CD14-positive monocyte (primary cell): Measurements from ENCODE around the gene TMEFF2. TPM values are rescaled to one million over a fixed set of nuclear protein-coding genes. Genes with fewer than 3 reads are reported as not detected.

Experiments used
- DNase-seq, 3 donors: peaks; one replicate each; pipeline ENCODE4 v3.0.0-alpha.2; 2011 to 2022
- H2AFZ ChIP-seq: 2 replicates; pipeline ENCODE4 v1.6.0; 2012; ENCODE audit warnings: mild to moderate bottlenecking, low read depth, low read length, inconsistent platforms; ENCODE audit not compliant: insufficient read depth, poor library complexity, severe bottlenecking
- H3K27ac ChIP-seq, 2 donors: 1 replicate in 1 of 2; 2 replicates in 1 of 2; pipeline ENCODE4 v1.5.1; 2012 to 2013; ENCODE audit warnings: low read length in 2 of 2, control low read depth in 1 of 2, inconsistent platforms in 1 of 2, low read depth in 1 of 2, mild to moderate bottlenecking in 1 of 2
- H3K27me3 ChIP-seq, 2 donors: one replicate each; pipeline versions ENCODE4 v1.6.0 to v1.6.1; 2011 to 2013; ENCODE audit warnings: low read length in 2 of 2; ENCODE audit not compliant: control insufficient read depth in 2 of 2, insufficient read depth in 2 of 2
- H3K36me3 ChIP-seq, 2 donors: replicated peaks in 1 of 2; 1 replicate in 1 of 2; 2 replicates in 1 of 2; pipeline versions ENCODE4 v1.5.1 to v1.6.1; 2012 to 2013; ENCODE audit warnings: low read length in 2 of 2, control low read depth in 1 of 2, inconsistent platforms in 1 of 2, mild to moderate bottlenecking in 1 of 2; ENCODE audit not compliant: insufficient read depth in 2 of 2, control insufficient read depth in 1 of 2
- H3K4me1 ChIP-seq, 2 donors: 1 replicate in 1 of 2; 2 replicates in 1 of 2; pipeline versions ENCODE4 v1.5.1 to v1.6.1; 2012 to 2013; ENCODE audit warnings: low read length in 2 of 2, control low read depth in 1 of 2, inconsistent platforms in 1 of 2, mild to moderate bottlenecking in 1 of 2, moderate library complexity in 1 of 2; ENCODE audit not compliant: insufficient read depth in 2 of 2, control insufficient read depth in 1 of 2
- H3K4me2 ChIP-seq: replicated peaks from 2 replicates; pipeline ENCODE3; 2012; ENCODE audit warnings: low read length, moderate library complexity, mild to moderate bottlenecking; ENCODE audit not compliant: poor library complexity, severe bottlenecking; ENCODE audit errors: extremely low read depth
- H3K4me3 ChIP-seq, 3 experiments: fragments of 200-600 bp in 1 of 3; sonication (generic) in 1 of 3; replicated peaks in 1 of 3; 1 replicate in 2 of 3; 2 replicates in 1 of 3; pipeline ENCODE4 v1.5.1; 2011 to 2013; ENCODE audit warnings: low read length in 3 of 3, mild to moderate bottlenecking in 3 of 3, control low read depth in 2 of 3, low read depth in 2 of 3, inconsistent platforms in 1 of 3, moderate library complexity in 1 of 3
- H3K79me2 ChIP-seq: 2 replicates; pipeline ENCODE4 v1.6.0; 2012; ENCODE audit warnings: mild to moderate bottlenecking, control low read depth, inconsistent platforms, low read length, moderate library complexity; ENCODE audit not compliant: insufficient read depth
- H3K9ac ChIP-seq: 2 replicates; pipeline ENCODE4 v1.6.0; 2017; ENCODE audit warnings: low read length, mild to moderate bottlenecking; ENCODE audit not compliant: insufficient read depth, poor library complexity, severe bottlenecking
- H3K9me3 ChIP-seq, 2 donors: replicated peaks in 1 of 2; 1 replicate in 1 of 2; 2 replicates in 1 of 2; pipeline versions ENCODE4 v1.5.1 to v1.6.1; 2012 to 2013; ENCODE audit warnings: low read length in 2 of 2, control low read depth in 1 of 2; ENCODE audit not compliant: control insufficient read depth in 1 of 2, insufficient read depth in 1 of 2
- H4K20me1 ChIP-seq: 2 replicates; pipeline ENCODE4 v1.6.0; 2012; ENCODE audit warnings: mild to moderate bottlenecking, low read length, control low read depth, moderate library complexity; ENCODE audit not compliant: insufficient read depth
- H3K27ac Mint-ChIP-seq, 7 donors: one replicate each; pipeline ENCODE4 v1.8.0; 2020; ENCODE audit warnings: mild to moderate bottlenecking in 7 of 7, mixed read lengths in 7 of 7, moderate library complexity in 6 of 7, inconsistent platforms in 2 of 7
- H3K27me3 Mint-ChIP-seq, 3 donors: one replicate each; pipeline ENCODE4 v1.8.0; 2021 to 2022; ENCODE audit warnings: low read depth in 3 of 3, mild to moderate bottlenecking in 3 of 3, mixed read lengths in 3 of 3, moderate library complexity in 3 of 3, inconsistent platforms in 1 of 3
- H3K36me3 Mint-ChIP-seq, 2 donors: one replicate each; pipeline ENCODE4 v1.8.0; 2020; ENCODE audit warnings: mixed read lengths in 2 of 2, inconsistent platforms in 1 of 2, mild to moderate bottlenecking in 1 of 2
- H3K4me1 Mint-ChIP-seq: one replicate; pipeline ENCODE4 v1.8.0; 2020; ENCODE audit warnings: mild to moderate bottlenecking, mixed read lengths
- H3K4me3 Mint-ChIP-seq, 2 donors: one replicate each; pipeline ENCODE4 v1.8.0; 2020; ENCODE audit warnings: mild to moderate bottlenecking in 2 of 2, mixed read lengths in 2 of 2, moderate library complexity in 1 of 2
- H3K9me3 Mint-ChIP-seq, 7 donors: one replicate each; pipeline ENCODE4 v1.8.0; 2020 to 2022; ENCODE audit warnings: mixed read lengths in 7 of 7, mild to moderate bottlenecking in 6 of 7, moderate library complexity in 6 of 7, inconsistent platforms in 2 of 7
- WGBS: methylation state at CpG from one replicate; pipeline ENCODE4 v1.1.5; 2013; ENCODE audit warnings: missing lambda C conversion rate; ENCODE audit not compliant: insufficient coverage; 5-methylcytosine and 5-hydroxymethylcytosine counted together
- intact Hi-C, 2 donors: fragments of 100-400 bp; cut with micrococcal nuclease; formaldehyde crosslinking; loops; one replicate each; pipeline versions ENCODE4 v1.15.0 to v1.15.1; 2023
- polyA plus RNA-seq, 3 donors: library from polyadenylated mRNA; depleted of rRNA in 1 of 3; unstranded in 2 of 3; stranded (reverse) in 1 of 3; fragments of 300-500 nt in 2 of 3; fragments of >200 nt in 1 of 3; fragmentation: Illumina TruSeq in 2 of 3; gene quantifications; 1 replicate in 2 of 3; 2 replicates in 1 of 3; pipeline ENCODE4 v1.2.3, GENCODE V29; 2012 to 2021
- TF ChIP-seq, protein P1 (sequence below): fragments of 200-600 bp; IDR thresholded peaks from one replicate; pipeline ENCODE4 v1.8.0; 2022; ENCODE audit warnings: antibody characterized with exemption, mild to moderate bottlenecking

TMEFF2 gene
- polyA plus RNA-seq, 3 donors = not detected

DNA sequence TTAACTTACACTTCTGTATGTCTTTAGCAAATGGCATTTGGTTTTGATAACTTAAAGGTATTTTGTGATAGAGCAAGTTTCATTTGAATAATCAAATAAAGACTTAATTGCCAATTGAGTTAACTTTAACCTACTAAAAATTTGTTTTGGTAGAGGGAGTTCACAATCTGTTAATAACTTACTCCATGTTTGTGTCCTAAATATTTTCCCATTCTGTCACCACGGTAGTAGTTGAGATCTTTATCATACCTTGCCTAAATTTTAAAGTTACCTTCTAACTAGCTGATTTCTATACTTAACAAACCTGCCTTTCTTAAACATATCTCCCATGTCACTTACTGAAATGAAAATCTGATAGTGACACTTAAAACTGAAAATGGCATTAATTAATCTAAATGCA lies 127.1 kb downstream of the TMEFF2 start:
- no peak overlapping the region for H3K4me3 Mint-ChIP-seq
- H3K27ac Mint-ChIP-seq = no peak overlapping the region
- Histone ChIP-seq H2AFZ (no peak overlapping the region), H3K9me3 (no peaks in the 10 kb centered on the region), H3K9ac (no peak overlapping the region), H3K27ac (no peak overlapping the region), H4K20me1 (no peaks in the 10 kb centered on the region), H3K4me2 (no peak overlapping the region), H3K27me3 (no peaks in the 10 kb centered on the region), H3K36me3 (no peaks in the 10 kb centered on the region), H3K4me3 (no peak overlapping the region), H3K4me1 (no peaks in the 10 kb centered on the region), H3K79me2 (no peaks in the 10 kb centered on the region)
- no CpG with 5 or more reads among the region's 1 CpG for WGBS
- peaks cover 0 to 2% (median 0%) of the 10 kb centered on the region in 7 donors for H3K9me3 Mint-ChIP-seq
- DNase-seq = no peak
- H3K27me3 Mint-ChIP-seq = no peaks in the 10 kb centered on the region
- no peaks in the 10 kb centered on the region for H3K36me3 Mint-ChIP-seq
- no peaks in the 10 kb centered on the region for H3K4me1 Mint-ChIP-seq
- intact Hi-C loops = no loop called here
- TF ChIP-seq, protein P1, sequence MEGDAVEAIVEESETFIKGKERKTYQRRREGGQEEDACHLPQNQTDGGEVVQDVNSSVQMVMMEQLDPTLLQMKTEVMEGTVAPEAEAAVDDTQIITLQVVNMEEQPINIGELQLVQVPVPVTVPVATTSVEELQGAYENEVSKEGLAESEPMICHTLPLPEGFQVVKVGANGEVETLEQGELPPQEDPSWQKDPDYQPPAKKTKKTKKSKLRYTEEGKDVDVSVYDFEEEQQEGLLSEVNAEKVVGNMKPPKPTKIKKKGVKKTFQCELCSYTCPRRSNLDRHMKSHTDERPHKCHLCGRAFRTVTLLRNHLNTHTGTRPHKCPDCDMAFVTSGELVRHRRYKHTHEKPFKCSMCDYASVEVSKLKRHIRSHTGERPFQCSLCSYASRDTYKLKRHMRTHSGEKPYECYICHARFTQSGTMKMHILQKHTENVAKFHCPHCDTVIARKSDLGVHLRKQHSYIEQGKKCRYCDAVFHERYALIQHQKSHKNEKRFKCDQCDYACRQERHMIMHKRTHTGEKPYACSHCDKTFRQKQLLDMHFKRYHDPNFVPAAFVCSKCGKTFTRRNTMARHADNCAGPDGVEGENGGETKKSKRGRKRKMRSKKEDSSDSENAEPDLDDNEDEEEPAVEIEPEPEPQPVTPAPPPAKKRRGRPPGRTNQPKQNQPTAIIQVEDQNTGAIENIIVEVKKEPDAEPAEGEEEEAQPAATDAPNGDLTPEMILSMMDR = no peak

DNA sequence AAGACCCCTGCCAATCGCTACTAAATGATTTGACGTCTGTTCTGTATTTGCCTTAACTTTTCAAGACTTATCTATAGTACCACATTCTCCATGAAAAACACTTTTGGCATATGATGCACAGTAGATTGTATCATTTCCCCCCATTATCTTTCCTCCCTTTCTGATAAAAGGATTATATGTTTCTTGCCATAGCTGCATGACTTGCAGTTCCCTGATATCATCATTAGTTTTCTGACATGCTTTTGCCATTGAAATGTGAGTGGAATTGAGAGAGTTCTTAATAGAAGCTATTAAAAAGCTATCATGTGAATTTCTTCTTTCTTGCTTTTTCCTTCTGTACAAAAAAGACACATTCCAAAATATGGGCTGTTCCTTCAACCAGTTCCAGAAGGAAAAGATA lies 130.3 kb downstream of the TMEFF2 start:
- TF ChIP-seq, protein P1 = no peak

More for the DNA sequence above, 130.3 kb downstream of the TMEFF2 start:
- no peak overlapping the region for H3K4me3 Mint-ChIP-seq
- no peak overlapping the region for H3K27ac Mint-ChIP-seq
- no peaks in the 10 kb centered on the region for H3K4me1 ChIP-seq
- H3K9me3 Mint-ChIP-seq = peaks cover 0 to 2% (median 0%) of the 10 kb centered on the region in 7 donors
- intact Hi-C loops = no loop called here
- H4K20me1 ChIP-seq = no peaks in the 10 kb centered on the region
- no peak overlapping the region for H3K4me2 ChIP-seq
- H3K36me3 ChIP-seq = no peaks in the 10 kb centered on the region
- H3K9ac ChIP-seq = no peak overlapping the region
- H3K9me3 ChIP-seq = no peaks in the 10 kb centered on the region
- no peaks in the 10 kb centered on the region for H3K27me3 ChIP-seq
- H3K36me3 Mint-ChIP-seq = no peaks in the 10 kb centered on the region
- H2AFZ ChIP-seq = no peak overlapping the region
- no CpG with 5 or more reads among the region's 2 CpGs for WGBS
- H3K4me3 ChIP-seq = no peak overlapping the region
- H3K79me2 ChIP-seq = no peaks in the 10 kb centered on the region
- H3K27ac ChIP-seq = no peak overlapping the region
- H3K27me3 Mint-ChIP-seq = no peaks in the 10 kb centered on the region
- DNase-seq = no peak
- H3K4me1 Mint-ChIP-seq = no peaks in the 10 kb centered on the region
